ENCODE results near the gene SYTL2.

DNA sequence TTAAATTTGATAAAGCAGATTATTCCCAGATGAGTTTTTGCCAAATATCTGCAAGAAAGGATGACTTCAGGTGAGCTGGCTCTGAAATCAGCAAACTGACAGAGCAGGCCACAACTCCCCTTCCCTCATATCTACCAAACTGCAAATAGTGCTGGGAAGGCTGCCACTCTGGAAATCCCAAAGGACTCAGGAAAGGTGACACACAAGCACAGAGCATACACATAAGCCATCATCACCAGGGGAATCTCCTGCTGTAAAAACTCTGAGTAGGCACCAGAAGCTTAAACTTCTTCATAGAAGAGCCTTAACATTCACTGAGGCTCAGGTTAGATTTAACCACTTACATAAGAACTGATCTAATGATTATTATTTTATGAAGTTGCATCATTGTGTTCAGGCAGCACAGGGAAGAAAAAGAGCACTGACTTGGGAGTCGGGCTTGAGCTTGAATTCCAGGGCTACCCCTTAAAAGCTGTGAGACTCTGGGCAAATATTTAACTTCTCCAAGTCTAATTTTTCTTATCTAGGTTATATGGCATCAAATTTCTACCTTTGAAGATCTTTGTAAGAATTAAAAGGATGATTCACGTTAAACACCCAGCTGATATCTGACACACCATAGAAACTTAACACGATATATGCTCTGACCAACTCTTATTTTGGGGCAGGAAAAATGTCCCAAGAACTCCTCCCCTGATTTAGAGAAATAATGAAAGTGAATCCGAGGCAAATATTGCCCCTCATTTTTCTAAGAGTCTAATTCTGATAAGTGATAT lies 15.0 kb downstream of the SYTL2 start:
- TF ChIP-seq CTCF (conservative IDR thresholded peaks at IDR 0.05; ENCODE audit: low read depth, low read length) (no peak), EZH2 (IDR thresholded peaks at IDR 0.05; ENCODE audit: borderline replicate concordance, low read depth, low read length, poor library complexity, severe bottlenecking) (no peak)
